Uterine smooth muscle cell (primary cell): Measurements from ENCODE around the gene OR13G1. TPM values are rescaled to one million over a fixed set of nuclear protein-coding genes. Genes with fewer than 3 reads are reported as not detected.

Experiments
- total RNA-seq: library from RNA; depleted of rRNA; stranded (reverse); fragments of >200 nt; gene quantifications from 2 replicates; pipeline ENCODE4 v1.2.3, GENCODE V29; 2014

The OR13G1 gene, protein sequence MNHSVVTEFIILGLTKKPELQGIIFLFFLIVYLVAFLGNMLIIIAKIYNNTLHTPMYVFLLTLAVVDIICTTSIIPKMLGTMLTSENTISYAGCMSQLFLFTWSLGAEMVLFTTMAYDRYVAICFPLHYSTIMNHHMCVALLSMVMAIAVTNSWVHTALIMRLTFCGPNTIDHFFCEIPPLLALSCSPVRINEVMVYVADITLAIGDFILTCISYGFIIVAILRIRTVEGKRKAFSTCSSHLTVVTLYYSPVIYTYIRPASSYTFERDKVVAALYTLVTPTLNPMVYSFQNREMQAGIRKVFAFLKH
- total RNA-seq = not detected in 2 replicates

DNA sequence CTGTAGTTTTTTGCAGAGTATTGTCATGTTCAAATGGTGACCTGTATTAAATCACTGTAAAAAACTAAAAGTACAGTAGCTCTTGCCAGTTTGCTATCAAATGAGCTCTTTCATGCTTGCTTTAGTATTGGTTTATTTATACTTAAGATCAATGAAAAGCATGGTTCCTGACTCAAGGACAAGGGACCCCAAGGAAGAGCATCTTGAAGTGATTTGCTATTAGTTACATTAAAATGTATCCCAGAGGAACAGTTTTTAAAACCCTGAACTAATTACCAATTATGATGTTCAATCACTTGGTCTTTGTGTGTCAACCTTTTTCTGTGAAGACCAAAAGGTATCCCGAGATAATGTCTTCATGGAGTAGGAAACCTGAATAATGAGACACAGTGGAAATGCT lies at the start of gene OR13G1:
OR13G1 (minus strand) TSS at position 101 of the 400 bp plus-strand sequence. CDS start 6,698 bp downstream, outside the sequence.

DNA sequence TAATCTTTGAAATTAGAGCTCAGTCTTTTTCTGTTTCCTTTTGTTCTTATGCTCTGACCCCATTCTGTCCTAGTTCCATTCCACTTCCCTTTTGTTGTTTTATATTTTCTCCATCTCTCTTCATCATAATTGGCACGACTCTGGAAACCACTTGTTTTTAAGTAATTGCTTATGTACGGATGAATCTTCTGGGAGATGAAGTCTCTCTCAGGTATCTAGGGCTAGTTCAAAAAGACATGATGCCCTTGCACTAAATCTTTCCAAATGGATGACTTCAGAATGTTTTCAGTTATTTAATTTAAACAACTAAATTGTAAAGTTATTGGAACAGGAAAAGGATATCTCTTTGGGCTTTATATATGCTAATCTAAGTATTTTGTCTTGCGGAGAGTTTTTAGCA lies 37.0 kb upstream of the OR13G1 start, which contains the start of gene OR6F1:
OR6F1 (minus strand) TSS at position 101 of the 400 bp plus-strand sequence. CDS start 3,891 bp downstream, outside the sequence.

Other genes with a start within 250 kb of the OR13G1 start
- gene OR2B11, start 221.6 kb downstream of the OR13G1 start, total RNA-seq = not detected in 2 replicates
- not detected in 2 replicates for gene OR2C3, start 143.3 kb downstream of the OR13G1 start, total RNA-seq
- gene GCSAML, start 130.6 kb downstream of the OR13G1 start, total RNA-seq = under 0.01 TPM in 1 of 2 replicates, not detected in the other
- not detected in 2 replicates for gene OR2G2, start 91.4 kb downstream of the OR13G1 start, total RNA-seq
- gene OR2G3, start 74.2 kb downstream of the OR13G1 start, total RNA-seq = not detected in 2 replicates
- not detected in 2 replicates for gene OR6F1, start 36.9 kb upstream of the OR13G1 start, total RNA-seq
- gene OR14K1, start 58.9 kb upstream of the OR13G1 start, total RNA-seq = not detected in 2 replicates
- gene OR14A2, start 68.4 kb upstream of the OR13G1 start, total RNA-seq = not detected in 2 replicates
- gene OR1C1, start 80.8 kb upstream of the OR13G1 start, total RNA-seq = not detected in 2 replicates
- gene OR14A16, start 144.4 kb upstream of the OR13G1 start, total RNA-seq = not detected in 2 replicates
- gene OR11L1, start 162.2 kb upstream of the OR13G1 start, total RNA-seq = not detected in 2 replicates
- gene TRIM58, start 177.4 kb upstream of the OR13G1 start, total RNA-seq = 0.37 and 0.66 TPM in 2 replicates
- not detected in 2 replicates for gene OR2W3, start 215.8 kb upstream of the OR13G1 start, total RNA-seq
- not detected in 2 replicates for gene OR2T8, start 240.5 kb upstream of the OR13G1 start, total RNA-seq
- gene OR2AJ1, start 245.2 kb upstream of the OR13G1 start, total RNA-seq = not detected in 2 replicates